Measurements from ENCODE around the gene PTGIR.

Gene PTGIR

GRCh38 chr19:46587861-46588260, 37.0 kb downstream of the PTGIR start:
- H3K27ac Mint-ChIP-seq: no peak overlapping the region
- no peak overlapping the region for H3K4me3 Mint-ChIP-seq
- H3K9me3 Mint-ChIP-seq: peaks cover 1% of the 10 kb centered on the region
- H3K4me1 Mint-ChIP-seq: no peaks in the 10 kb centered on the region
- H3K36me3 Mint-ChIP-seq: peaks cover 2% of the 10 kb centered on the region
- no peaks in the 10 kb centered on the region for H3K27me3 Mint-ChIP-seq
- no peak for DNase-seq (ENCODE audit: low spot score in 2 of 2)
- ATAC-seq (ENCODE audit: low read depth): no peak

DNA sequence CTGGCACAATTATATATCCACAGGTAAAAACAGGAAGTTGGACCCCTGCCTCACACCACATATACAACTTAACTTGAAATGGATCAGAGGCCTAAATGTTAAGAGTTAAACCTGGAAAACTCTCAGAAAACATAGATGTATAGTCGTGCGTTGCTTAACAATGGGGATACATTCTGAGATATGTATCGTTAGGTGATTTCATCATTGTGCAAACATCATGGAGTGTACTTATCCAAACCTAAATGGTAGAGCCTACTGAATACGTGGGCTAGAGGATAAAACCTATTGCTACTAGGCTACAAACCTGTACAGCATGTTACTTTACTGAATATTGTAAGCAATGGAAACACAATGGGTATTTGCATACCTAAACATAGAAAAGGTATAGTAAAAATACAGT, 38.6 kb downstream of the PTGIR start:
- peaks cover 2% of the 10 kb centered on the region for H3K36me3 Mint-ChIP-seq
- no peak for DNase-seq (ENCODE audit: low spot score in 2 of 2)
- peaks cover 1% of the 10 kb centered on the region for H3K9me3 Mint-ChIP-seq
- H3K27ac Mint-ChIP-seq: no peak overlapping the region
- no peaks in the 10 kb centered on the region for H3K27me3 Mint-ChIP-seq
- H3K4me3 Mint-ChIP-seq: no peak overlapping the region
- no peaks in the 10 kb centered on the region for H3K4me1 Mint-ChIP-seq
- ATAC-seq (ENCODE audit: low read depth): no peak

GRCh38 chr19:46585539-46585938, 39.4 kb downstream of the PTGIR start:
- H3K36me3 Mint-ChIP-seq: peaks cover 2% of the 10 kb centered on the region
- peaks cover 3% of the 10 kb centered on the region for H3K9me3 Mint-ChIP-seq
- no peak overlapping the region for H3K4me3 Mint-ChIP-seq
- DNase-seq (ENCODE audit: low spot score in 2 of 2) (no peak), ATAC-seq (ENCODE audit: low read depth) (no peak)
- H3K4me1 Mint-ChIP-seq: no peaks in the 10 kb centered on the region
- no peaks in the 10 kb centered on the region for H3K27me3 Mint-ChIP-seq
- H3K27ac Mint-ChIP-seq: no peak overlapping the region

GRCh38 chr19:46580247-46580646, 44.6 kb downstream of the PTGIR start:
- Mint-ChIP-seq H3K4me3 (no peak overlapping the region), H3K27me3 (no peaks in the 10 kb centered on the region), H3K36me3 (peaks cover 7% of the 10 kb centered on the region), H3K4me1 (peaks cover 9% of the 10 kb centered on the region), H3K9me3 (peaks cover 5% of the 10 kb centered on the region), H3K27ac (no peak overlapping the region)
- no peak for DNase-seq (ENCODE audit: low spot score in 2 of 2)
- ATAC-seq (ENCODE audit: low read depth): no peak

DNA sequence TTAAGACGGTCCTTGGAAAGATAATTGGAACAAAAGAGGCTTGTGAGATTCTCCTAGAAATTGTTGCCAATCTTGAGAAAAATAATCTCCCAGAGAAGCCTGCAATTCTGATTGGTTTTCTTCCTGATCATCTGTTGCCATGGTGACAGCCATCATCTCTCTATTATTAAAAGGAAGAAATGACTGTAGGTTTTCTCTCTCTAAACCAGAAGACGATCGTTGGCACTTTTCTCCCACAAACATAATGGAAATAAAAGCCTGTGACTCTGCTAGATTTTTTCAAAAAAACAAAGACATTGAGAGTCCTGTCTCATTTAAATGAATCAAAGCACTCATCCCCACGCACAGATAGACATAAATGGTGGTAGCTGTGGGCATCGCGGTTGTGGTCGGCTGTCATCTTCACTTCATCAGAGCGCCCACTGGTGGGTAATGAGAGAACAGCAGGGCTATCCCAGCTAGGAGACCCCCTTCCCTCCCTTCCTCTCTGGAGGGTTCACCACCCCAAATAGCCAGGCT, 45.5 kb downstream of the PTGIR start:
- H3K4me1 Mint-ChIP-seq: peaks cover 9% of the 10 kb centered on the region
- H3K36me3 Mint-ChIP-seq: peaks cover 7% of the 10 kb centered on the region
- H3K27ac Mint-ChIP-seq: peak overlapping the region; percentile 63
- peaks cover 5% of the 10 kb centered on the region for H3K9me3 Mint-ChIP-seq
- H3K4me3 Mint-ChIP-seq: no peak overlapping the region
- peak; percentile 37 for ATAC-seq (ENCODE audit: low read depth)
- DNase-seq (ENCODE audit: low spot score in 2 of 2): peak in 1 of 2 donors; percentile 25
- H3K27me3 Mint-ChIP-seq: no peaks in the 10 kb centered on the region

- peaks cover 9% of the 10 kb centered on the region for H3K4me1 Mint-ChIP-seq
- H3K27ac Mint-ChIP-seq: no peak overlapping the region
- no peak overlapping the region for H3K4me3 Mint-ChIP-seq
- no peaks in the 10 kb centered on the region for H3K27me3 Mint-ChIP-seq
- peaks cover 5% of the 10 kb centered on the region for H3K9me3 Mint-ChIP-seq
- peaks cover 7% of the 10 kb centered on the region for H3K36me3 Mint-ChIP-seq
- ATAC-seq (ENCODE audit: low read depth) (no peak), DNase-seq (ENCODE audit: low spot score in 2 of 2) (no peak)
Measured at GRCh38 chr19:46578450-46578849, 46.4 kb downstream of the PTGIR start.

- ATAC-seq (ENCODE audit: low read depth) (no peak), DNase-seq (ENCODE audit: low spot score in 2 of 2) (no peak)
- Mint-ChIP-seq H3K4me3 (no peak overlapping the region), H3K4me1 (peaks cover 9% of the 10 kb centered on the region), H3K27ac (no peak overlapping the region), H3K9me3 (peaks cover 3% of the 10 kb centered on the region), H3K36me3 (peaks cover 10% of the 10 kb centered on the region), H3K27me3 (peaks cover 3% of the 10 kb centered on the region)
Measured at GRCh38 chr19:46574533-46574932, 50.4 kb downstream of the PTGIR start.

DNA sequence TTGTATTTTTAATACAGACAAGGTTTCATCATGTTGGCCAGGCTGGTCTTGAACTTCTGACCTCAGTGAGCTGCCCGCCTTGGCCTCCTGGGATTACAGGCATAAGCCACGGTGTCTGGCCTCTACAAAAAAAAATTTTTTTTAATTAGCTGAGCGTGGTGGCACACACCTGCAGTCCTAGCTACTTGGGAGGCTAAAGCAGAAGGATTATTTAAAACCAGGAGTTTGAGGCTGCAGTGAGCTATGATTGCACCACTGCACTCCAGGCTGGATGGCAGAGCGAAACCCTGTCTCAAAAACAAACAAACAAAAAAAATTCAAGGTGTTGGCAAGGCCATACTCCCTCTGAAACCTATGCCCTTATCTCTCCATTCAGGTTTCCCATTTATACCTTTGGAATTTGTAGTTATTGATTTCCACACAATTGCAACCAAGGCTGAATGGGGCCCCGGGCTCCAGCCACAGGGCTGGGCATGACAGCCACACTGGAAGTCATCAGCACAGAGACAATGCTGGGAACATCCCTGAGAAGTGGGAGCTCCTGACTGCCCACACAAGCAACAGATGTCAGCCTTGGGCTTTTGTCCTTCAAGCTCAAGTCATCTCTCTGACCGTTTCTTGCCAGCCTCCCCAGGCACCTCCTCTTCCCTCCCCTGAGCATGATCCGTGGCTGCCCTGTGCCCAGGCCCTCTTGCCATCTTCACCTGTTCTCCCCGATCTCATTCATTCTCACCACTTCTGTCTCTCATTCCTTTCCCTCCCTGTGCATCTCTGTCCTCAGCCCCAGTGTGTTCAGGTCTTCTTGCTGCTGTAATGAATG, 51.0 kb downstream of the PTGIR start:
- no peak overlapping the region for H3K27ac Mint-ChIP-seq
- H3K9me3 Mint-ChIP-seq: peaks cover 3% of the 10 kb centered on the region
- peaks cover 9% of the 10 kb centered on the region for H3K4me1 Mint-ChIP-seq
- H3K27me3 Mint-ChIP-seq: peaks cover 5% of the 10 kb centered on the region
- no peak for DNase-seq (ENCODE audit: low spot score in 2 of 2)
- H3K36me3 Mint-ChIP-seq: peaks cover 10% of the 10 kb centered on the region
- no peak overlapping the region for H3K4me3 Mint-ChIP-seq
- no peak for ATAC-seq (ENCODE audit: low read depth)

GRCh38 chr19:46571495-46571894, 53.4 kb downstream of the PTGIR start:
- no peak for DNase-seq (ENCODE audit: low spot score in 2 of 2)

More at GRCh38 chr19:46571495-46571894, 53.4 kb downstream of the PTGIR start:
- Mint-ChIP-seq H3K9me3 (peaks cover 2% of the 10 kb centered on the region), H3K27me3 (peaks cover 5% of the 10 kb centered on the region), H3K36me3 (peaks cover 7% of the 10 kb centered on the region), H3K27ac (no peak overlapping the region), H3K4me3 (no peak overlapping the region), H3K4me1 (peaks cover 3% of the 10 kb centered on the region)
- no peak for ATAC-seq (ENCODE audit: low read depth)
